Ovary (tissue), 3 donors: Measurements from ENCODE around the gene RPRD1A.

Experiments used
- EP300 ChIP-seq: sonication (generic); formaldehyde crosslinking; IDR thresholded peaks from one replicate; pipeline ENCODE4 v1.6.1; 2017; ENCODE audit warnings: antibody characterized with exemption
- TF ChIP-seq, protein P1 (sequence below), 3 donors: fragments of 450-650 bp in 2 of 3; fragments of 200-600 bp in 1 of 3; IDR thresholded peaks; one replicate each; pipeline versions ENCODE4 v1.5.1 to v1.8.0; 2016 to 2022; ENCODE audit warnings: antibody characterized with exemption in 3 of 3, mild to moderate bottlenecking in 1 of 3
- donor health status: DM: no; HTN: no; CAD: no.

GRCh38 chr18:36045241-36045991 is 21.9 kb downstream of the RPRD1A start:
- no peak for TF ChIP-seq EP300
- TF ChIP-seq, protein P1, sequence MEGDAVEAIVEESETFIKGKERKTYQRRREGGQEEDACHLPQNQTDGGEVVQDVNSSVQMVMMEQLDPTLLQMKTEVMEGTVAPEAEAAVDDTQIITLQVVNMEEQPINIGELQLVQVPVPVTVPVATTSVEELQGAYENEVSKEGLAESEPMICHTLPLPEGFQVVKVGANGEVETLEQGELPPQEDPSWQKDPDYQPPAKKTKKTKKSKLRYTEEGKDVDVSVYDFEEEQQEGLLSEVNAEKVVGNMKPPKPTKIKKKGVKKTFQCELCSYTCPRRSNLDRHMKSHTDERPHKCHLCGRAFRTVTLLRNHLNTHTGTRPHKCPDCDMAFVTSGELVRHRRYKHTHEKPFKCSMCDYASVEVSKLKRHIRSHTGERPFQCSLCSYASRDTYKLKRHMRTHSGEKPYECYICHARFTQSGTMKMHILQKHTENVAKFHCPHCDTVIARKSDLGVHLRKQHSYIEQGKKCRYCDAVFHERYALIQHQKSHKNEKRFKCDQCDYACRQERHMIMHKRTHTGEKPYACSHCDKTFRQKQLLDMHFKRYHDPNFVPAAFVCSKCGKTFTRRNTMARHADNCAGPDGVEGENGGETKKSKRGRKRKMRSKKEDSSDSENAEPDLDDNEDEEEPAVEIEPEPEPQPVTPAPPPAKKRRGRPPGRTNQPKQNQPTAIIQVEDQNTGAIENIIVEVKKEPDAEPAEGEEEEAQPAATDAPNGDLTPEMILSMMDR (IDR thresholded peaks at IDR 0.05) = no peak
